Lower leg skin (tissue), 3 donors: ENCODE data around the gene ICA1.

Experiments
- POLR2A ChIP-seq, 2 donors: fragments of 450-650 bp; IDR thresholded peaks; one replicate each; pipeline ENCODE4 v1.6.1; 2016 to 2017; ENCODE audit warnings: antibody characterized with exemption in 2 of 2, mild to moderate bottlenecking in 1 of 2, moderate library complexity in 1 of 2
- TF ChIP-seq, protein P1 (sequence below), 3 donors: fragments of 450-650 bp; IDR thresholded peaks; one replicate each; pipeline ENCODE4 v1.5.1; 2016; ENCODE audit warnings: antibody characterized with exemption in 3 of 3, mild to moderate bottlenecking in 3 of 3, moderate library complexity in 2 of 3

- TF ChIP-seq, protein P1, sequence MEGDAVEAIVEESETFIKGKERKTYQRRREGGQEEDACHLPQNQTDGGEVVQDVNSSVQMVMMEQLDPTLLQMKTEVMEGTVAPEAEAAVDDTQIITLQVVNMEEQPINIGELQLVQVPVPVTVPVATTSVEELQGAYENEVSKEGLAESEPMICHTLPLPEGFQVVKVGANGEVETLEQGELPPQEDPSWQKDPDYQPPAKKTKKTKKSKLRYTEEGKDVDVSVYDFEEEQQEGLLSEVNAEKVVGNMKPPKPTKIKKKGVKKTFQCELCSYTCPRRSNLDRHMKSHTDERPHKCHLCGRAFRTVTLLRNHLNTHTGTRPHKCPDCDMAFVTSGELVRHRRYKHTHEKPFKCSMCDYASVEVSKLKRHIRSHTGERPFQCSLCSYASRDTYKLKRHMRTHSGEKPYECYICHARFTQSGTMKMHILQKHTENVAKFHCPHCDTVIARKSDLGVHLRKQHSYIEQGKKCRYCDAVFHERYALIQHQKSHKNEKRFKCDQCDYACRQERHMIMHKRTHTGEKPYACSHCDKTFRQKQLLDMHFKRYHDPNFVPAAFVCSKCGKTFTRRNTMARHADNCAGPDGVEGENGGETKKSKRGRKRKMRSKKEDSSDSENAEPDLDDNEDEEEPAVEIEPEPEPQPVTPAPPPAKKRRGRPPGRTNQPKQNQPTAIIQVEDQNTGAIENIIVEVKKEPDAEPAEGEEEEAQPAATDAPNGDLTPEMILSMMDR (IDR thresholded peaks at IDR 0.05): no peak
- no peak for TF ChIP-seq POLR2A (IDR thresholded peaks at IDR 0.05)
Measured at GRCh38 chr7:8149222-8149621, 112.7 kb downstream of the ICA1 start.
